ENCODE measurements around the gene SIGLEC1. TPM values are rescaled to one million over a fixed set of nuclear protein-coding genes. Genes with fewer than 3 reads are reported as not detected.

SIGLEC1 gene
- total and polyA plus RNA-seq, 2 of the 4 experiments (the other 2 are of a cell fraction): not detected

DNA sequence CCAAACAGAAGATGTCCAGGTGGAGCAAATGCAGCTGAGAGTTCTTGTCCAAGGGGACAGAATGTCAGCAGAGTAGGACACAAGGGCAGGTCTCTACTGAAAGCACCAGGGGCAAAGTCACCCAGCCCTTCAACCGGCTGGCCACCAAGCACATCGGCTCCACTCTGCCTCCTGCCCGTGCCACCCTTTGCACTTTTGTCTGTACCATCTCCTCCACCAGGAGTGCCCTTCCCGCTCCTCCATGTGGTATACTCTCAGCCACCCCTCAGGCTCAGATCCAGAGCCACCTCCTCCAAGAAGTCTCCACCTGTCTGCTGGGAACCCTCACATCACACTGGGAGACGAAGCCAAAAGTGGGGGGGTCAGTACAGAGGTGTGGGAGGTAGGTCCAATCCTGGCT lies 16.0 kb upstream of the SIGLEC1 start:
- H3K4me1 ChIP-seq (ENCODE audit: control insufficient read depth, insufficient read depth, low read length): no peaks in the 10 kb centered on the region
- H3K9me3 ChIP-seq (ENCODE audit: control insufficient read depth, insufficient read depth, low read length): no peaks in the 10 kb centered on the region
- in situ Hi-C loops (cut with MboI; ENCODE audit: low sequenced_read_pairs) (no loop called here), intact Hi-C loops (cut with micrococcal nuclease) (no loop called here), dilution Hi-C loops (cut with HindIII; ENCODE audit: low sequenced_read_pairs, unreplicated experiment) (no loop called here)
- H3K27ac ChIP-seq (ENCODE audit: insufficient read depth, low read length): no peak overlapping the region
- ChIA-PET CTCF (interaction anchor here (1.6 kb wide), 1 partner anchor 18 kb away, joined by 4 read pairs; no protein-coding TSS in a partner anchor), POLR2A (ENCODE audit: unreplicated experiment) (no interaction called here)
- no peak overlapping the region for H3K18ac ChIP-seq (ENCODE audit: low read depth, low read length)
- 70% methylated on average over 2 of the region's 5 CpGs; no CpG with 5 or more reads in 1 of the 2 experiments for WGBS, 2 experiments (ENCODE audit: extremely low coverage in 2 of 2, insufficient read length in 1 of 2)
- BruUV-seq (replicated peaks): no TSS peak
- H3K9me1 ChIP-seq (ENCODE audit: insufficient read depth, low read length): no peaks in the 10 kb centered on the region; the same call in 1 of the 2 replicates
- H3K23ac ChIP-seq (ENCODE audit: low read depth, low read length): no peak overlapping the region
- no peak overlapping the region for H2AK5ac ChIP-seq (ENCODE audit: low read depth, low read length)
- H2AFZ ChIP-seq (replicated peaks; ENCODE audit: low read length, poor library complexity): no peak overlapping the region
- H3K14ac ChIP-seq (replicated peaks; ENCODE audit: low read depth, low read length): no peak overlapping the region
- H3K79me1 ChIP-seq (ENCODE audit: low read depth in 1 of 2, low read length in 2 of 2): no peaks in the 10 kb centered on the region
- no peak overlapping the region for H3K4me2 ChIP-seq (ENCODE audit: low read depth, low read length)
- TF ChIP-seq SMC3 (IDR thresholded peaks at IDR 0.05; ENCODE audit: low read depth, low read length) (no peak), POLR2A (IDR thresholded peaks at IDR 0.05; ENCODE audit: low read depth, low read length) (no peak), MXI1 (IDR thresholded peaks at IDR 0.05; ENCODE audit: borderline replicate concordance, low read depth, low read length) (no peak), FOS (IDR thresholded peaks at IDR 0.05; ENCODE audit: low read depth, low read length) (no peak), BHLHE40 (IDR thresholded peaks at IDR 0.05; ENCODE audit: low read depth, low read length) (no peak), RCOR1 (IDR thresholded peaks at IDR 0.05; ENCODE audit: insufficient replicate concordance, low read length) (no peak), RAD21 (IDR thresholded peaks at IDR 0.05; ENCODE audit: low read length) (no peak), CEBPB (IDR thresholded peaks at IDR 0.05; ENCODE audit: low read depth, low read length) (no peak)
- TF ChIP-seq, protein P1, sequence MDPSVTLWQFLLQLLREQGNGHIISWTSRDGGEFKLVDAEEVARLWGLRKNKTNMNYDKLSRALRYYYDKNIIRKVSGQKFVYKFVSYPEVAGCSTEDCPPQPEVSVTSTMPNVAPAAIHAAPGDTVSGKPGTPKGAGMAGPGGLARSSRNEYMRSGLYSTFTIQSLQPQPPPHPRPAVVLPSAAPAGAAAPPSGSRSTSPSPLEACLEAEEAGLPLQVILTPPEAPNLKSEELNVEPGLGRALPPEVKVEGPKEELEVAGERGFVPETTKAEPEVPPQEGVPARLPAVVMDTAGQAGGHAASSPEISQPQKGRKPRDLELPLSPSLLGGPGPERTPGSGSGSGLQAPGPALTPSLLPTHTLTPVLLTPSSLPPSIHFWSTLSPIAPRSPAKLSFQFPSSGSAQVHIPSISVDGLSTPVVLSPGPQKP (IDR thresholded peaks at IDR 0.05; ENCODE audit: borderline replicate concordance, low read depth, low read length): no peak
- TF ChIP-seq, protein P2, sequence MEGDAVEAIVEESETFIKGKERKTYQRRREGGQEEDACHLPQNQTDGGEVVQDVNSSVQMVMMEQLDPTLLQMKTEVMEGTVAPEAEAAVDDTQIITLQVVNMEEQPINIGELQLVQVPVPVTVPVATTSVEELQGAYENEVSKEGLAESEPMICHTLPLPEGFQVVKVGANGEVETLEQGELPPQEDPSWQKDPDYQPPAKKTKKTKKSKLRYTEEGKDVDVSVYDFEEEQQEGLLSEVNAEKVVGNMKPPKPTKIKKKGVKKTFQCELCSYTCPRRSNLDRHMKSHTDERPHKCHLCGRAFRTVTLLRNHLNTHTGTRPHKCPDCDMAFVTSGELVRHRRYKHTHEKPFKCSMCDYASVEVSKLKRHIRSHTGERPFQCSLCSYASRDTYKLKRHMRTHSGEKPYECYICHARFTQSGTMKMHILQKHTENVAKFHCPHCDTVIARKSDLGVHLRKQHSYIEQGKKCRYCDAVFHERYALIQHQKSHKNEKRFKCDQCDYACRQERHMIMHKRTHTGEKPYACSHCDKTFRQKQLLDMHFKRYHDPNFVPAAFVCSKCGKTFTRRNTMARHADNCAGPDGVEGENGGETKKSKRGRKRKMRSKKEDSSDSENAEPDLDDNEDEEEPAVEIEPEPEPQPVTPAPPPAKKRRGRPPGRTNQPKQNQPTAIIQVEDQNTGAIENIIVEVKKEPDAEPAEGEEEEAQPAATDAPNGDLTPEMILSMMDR (conservative IDR thresholded peaks at IDR 0.05; ENCODE audit: low read depth, low read length): no peak
- no peak overlapping the region for H4K91ac ChIP-seq (ENCODE audit: insufficient read depth, low read depth, low read length)
- DNase-seq: no peak
- H3K4ac ChIP-seq (ENCODE audit: low read depth, low read length): no peak overlapping the region
- H2BK5ac ChIP-seq (ENCODE audit: low read depth, low read length, poor library complexity, severe bottlenecking): no peak overlapping the region
- peaks cover 64% of the 10 kb centered on the region for H3K27me3 ChIP-seq (ENCODE audit: control insufficient read depth, insufficient read depth, low read length)
- no peak overlapping the region for H4K8ac ChIP-seq (ENCODE audit: low read depth in 2 of 2, low read length in 2 of 2)
- ATAC-seq (ENCODE audit: low read depth): no peak
- H3K4me3 ChIP-seq (ENCODE audit: insufficient read depth, low read depth, low read length): no peak overlapping the region
- H2BK120ac ChIP-seq (ENCODE audit: low read depth, low read length): no peak overlapping the region
- H2AK9ac ChIP-seq (replicated peaks; ENCODE audit: low read depth, low read length, poor library complexity): no peak overlapping the region
- no peak overlapping the region for H3K56ac ChIP-seq (ENCODE audit: extremely low read depth, insufficient read depth, low read length)
- H3K9ac ChIP-seq (ENCODE audit: low read depth, low read length): no peak overlapping the region
- H4K5ac ChIP-seq (ENCODE audit: low read depth, low read length): no peak overlapping the region
- no peak overlapping the region for H2BK20ac ChIP-seq (ENCODE audit: low read depth, low read length)
- no peaks in the 10 kb centered on the region for H4K20me1 ChIP-seq (ENCODE audit: insufficient read depth, low read length)
- H2BK15ac ChIP-seq (ENCODE audit: low read depth, low read length): no peak overlapping the region
- no peaks in the 10 kb centered on the region for H3K36me3 ChIP-seq (ENCODE audit: control insufficient read depth, insufficient read depth, low read length)

All from IMR-90 (cell line).